A549 (cell line): ENCODE data around the gene ZNF646.

Source experiments
- EP300 ChIP-seq, 2 experiments: fragments of >200 bp; sonication (Bioruptor Twin); formaldehyde crosslinking; IDR thresholded peaks; 2 replicates in 1 of 2; 3 replicates in 1 of 2; pipeline ENCODE4 v1.6.1; 2016 to 2017
- POLR2AphosphoS2 ChIP-seq: conservative IDR thresholded peaks from 2 replicates; pipeline ENCODE4 v1.6.1; 2012; ENCODE audit warnings: low read length, improper control_type of control experiment, inconsistent platforms
- RCOR1 ChIP-seq: fragments of 150-350 bp; IDR thresholded peaks from 2 replicates; pipeline ENCODE4 v1.6.1; 2014; ENCODE audit warnings: antibody characterized with exemption, low read length, low read depth

GRCh38 chr16:31106509-31107464 is 32.6 kb downstream of the ZNF646 start:
- no peak for TF ChIP-seq POLR2AphosphoS2
- no peak for TF ChIP-seq RCOR1
- no peak for TF ChIP-seq EP300 (IDR thresholded peaks at IDR 0.05)
